Lung (tissue), 12 donors: ENCODE measurements around the gene PCYT1B. TPM values are rescaled to one million over a fixed set of nuclear protein-coding genes. Genes with fewer than 3 reads are reported as not detected.

ENCODE experiments used
- ATAC-seq: fragments of 200-7000 bp; cut with Tn5 transposase; one replicate; pipeline ENCODE4 v1.9.1; 2020; ENCODE audit warnings: moderate number of reproducible peaks; ENCODE audit not compliant: insufficient read depth, low FRiP score
- DNase-seq, 3 donors: peaks; one replicate each; pipeline ENCODE4 v3.0.0-alpha.2; 2013 to 2017
- H3K27ac ChIP-seq, 2 donors: one replicate each; pipeline ENCODE4 v1.5.1; 2013; ENCODE audit warnings: mild to moderate bottlenecking in 2 of 2, moderate library complexity in 2 of 2, control low read depth in 1 of 2, inconsistent platforms in 1 of 2, low read depth in 1 of 2, low read length in 1 of 2
- H3K27me3 ChIP-seq, 3 donors: one replicate each; pipeline ENCODE4 v1.5.1; 2013; ENCODE audit warnings: low read length in 2 of 3; ENCODE audit not compliant: control insufficient read depth in 3 of 3, insufficient read depth in 3 of 3
- H3K36me3 ChIP-seq, 4 donors: one replicate each; pipeline ENCODE4 v1.5.1; 2013; ENCODE audit warnings: low read length in 4 of 4, mild to moderate bottlenecking in 1 of 4, moderate library complexity in 1 of 4; ENCODE audit not compliant: control insufficient read depth in 4 of 4, insufficient read depth in 4 of 4
- H3K4me1 ChIP-seq, 5 donors: one replicate each; pipeline ENCODE4 v1.5.1; 2013; ENCODE audit warnings: low read length in 5 of 5, mild to moderate bottlenecking in 2 of 5, moderate library complexity in 1 of 5; ENCODE audit not compliant: control insufficient read depth in 5 of 5, insufficient read depth in 5 of 5
- H3K4me3 ChIP-seq: one replicate; pipeline ENCODE4 v1.5.1; 2013; ENCODE audit warnings: mild to moderate bottlenecking, control low read depth, moderate library complexity
- H3K9ac ChIP-seq, 2 donors: one replicate each; pipeline ENCODE4 v1.5.1; 2013; ENCODE audit warnings: low read length in 2 of 2, control low read depth in 1 of 2; ENCODE audit not compliant: insufficient read depth in 1 of 2
- H3K9me3 ChIP-seq, 4 donors: one replicate each; pipeline ENCODE4 v1.5.1; 2013; ENCODE audit warnings: low read length in 3 of 4, mild to moderate bottlenecking in 1 of 4, moderate library complexity in 1 of 4; ENCODE audit not compliant: control insufficient read depth in 4 of 4, insufficient read depth in 3 of 4
- WGBS, 2 donors: extraction: QIAGEN DNeasy Blood & Tissue Kit; methylation state at CpG; one replicate each; pipeline ENCODE4 v1.1.7; 2013; 5-methylcytosine and 5-hydroxymethylcytosine counted together
- polyA plus RNA-seq, 2 donors: library from polyadenylated mRNA; stranded (reverse); fragments of 200-250 nt; gene quantifications; one replicate each; pipeline ENCODE4 v1.2.1, GENCODE V29; 2013
- total RNA-seq, 2 donors: library from RNA; depleted of rRNA in 1 of 2; stranded (reverse); fragments of >200 nt in 1 of 2; gene quantifications; one replicate each; pipeline ENCODE4 v1.2.1, GENCODE V29; 2014 to 2021
- TF ChIP-seq, protein P1 (sequence below): IDR thresholded peaks from 2 replicates; pipeline ENCODE4 v1.5.1; 2012; ENCODE audit warnings: mild to moderate bottlenecking; ENCODE audit errors: control extremely low read depth, extremely low read depth
- donor health status: control.
- donor health status: control.
- donor health status: Bipolar disorder and iron deficiency.
- donor health status: healthy.
- donor health status: DM: yes; HTN: yes; CAD: no.

Gene PCYT1B
- total and polyA plus RNA-seq, 4 donors, result 0.35 to 5.0 (median 2.4) TPM

DNA sequence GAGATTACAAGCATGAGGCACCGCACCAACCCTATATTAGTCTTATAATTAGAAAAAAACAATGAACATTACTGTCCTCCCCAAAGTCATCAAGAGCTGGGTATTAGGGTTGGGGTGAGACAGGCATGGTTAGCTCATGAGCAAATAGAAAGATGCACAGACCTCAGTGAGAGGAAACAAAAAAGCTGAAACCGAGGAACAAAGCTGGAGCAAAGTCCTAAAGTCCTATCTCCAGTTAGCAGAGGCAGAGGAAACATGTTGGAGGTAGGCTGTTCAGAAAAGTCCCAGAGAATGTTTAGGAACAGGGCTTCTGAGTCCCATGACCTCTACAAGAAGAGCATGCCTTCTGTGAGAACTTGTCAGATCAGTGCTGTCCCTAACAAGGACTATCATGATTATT lies 4.6 kb upstream of the PCYT1B start:
- H3K27ac ChIP-seq, result no peak overlapping the region
- H3K4me3 ChIP-seq, result no peak overlapping the region
- TF ChIP-seq, protein P1, sequence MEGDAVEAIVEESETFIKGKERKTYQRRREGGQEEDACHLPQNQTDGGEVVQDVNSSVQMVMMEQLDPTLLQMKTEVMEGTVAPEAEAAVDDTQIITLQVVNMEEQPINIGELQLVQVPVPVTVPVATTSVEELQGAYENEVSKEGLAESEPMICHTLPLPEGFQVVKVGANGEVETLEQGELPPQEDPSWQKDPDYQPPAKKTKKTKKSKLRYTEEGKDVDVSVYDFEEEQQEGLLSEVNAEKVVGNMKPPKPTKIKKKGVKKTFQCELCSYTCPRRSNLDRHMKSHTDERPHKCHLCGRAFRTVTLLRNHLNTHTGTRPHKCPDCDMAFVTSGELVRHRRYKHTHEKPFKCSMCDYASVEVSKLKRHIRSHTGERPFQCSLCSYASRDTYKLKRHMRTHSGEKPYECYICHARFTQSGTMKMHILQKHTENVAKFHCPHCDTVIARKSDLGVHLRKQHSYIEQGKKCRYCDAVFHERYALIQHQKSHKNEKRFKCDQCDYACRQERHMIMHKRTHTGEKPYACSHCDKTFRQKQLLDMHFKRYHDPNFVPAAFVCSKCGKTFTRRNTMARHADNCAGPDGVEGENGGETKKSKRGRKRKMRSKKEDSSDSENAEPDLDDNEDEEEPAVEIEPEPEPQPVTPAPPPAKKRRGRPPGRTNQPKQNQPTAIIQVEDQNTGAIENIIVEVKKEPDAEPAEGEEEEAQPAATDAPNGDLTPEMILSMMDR, result no peak
- no peak for ATAC-seq
- H3K4me1 ChIP-seq, result peaks cover 0 to 1% (median 0%) of the 10 kb centered on the region in 5 donors
- peaks cover 0 to 16% (median 4%) of the 10 kb centered on the region in 3 donors for H3K27me3 ChIP-seq
- no peak overlapping the region for H3K9ac ChIP-seq
- no peaks in the 10 kb centered on the region for H3K9me3 ChIP-seq
- no peaks in the 10 kb centered on the region for H3K36me3 ChIP-seq
- WGBS, 2 donors, result 85 to 100% methylated on average over 2 of the region's 2 CpGs
- no peak for DNase-seq

DNA sequence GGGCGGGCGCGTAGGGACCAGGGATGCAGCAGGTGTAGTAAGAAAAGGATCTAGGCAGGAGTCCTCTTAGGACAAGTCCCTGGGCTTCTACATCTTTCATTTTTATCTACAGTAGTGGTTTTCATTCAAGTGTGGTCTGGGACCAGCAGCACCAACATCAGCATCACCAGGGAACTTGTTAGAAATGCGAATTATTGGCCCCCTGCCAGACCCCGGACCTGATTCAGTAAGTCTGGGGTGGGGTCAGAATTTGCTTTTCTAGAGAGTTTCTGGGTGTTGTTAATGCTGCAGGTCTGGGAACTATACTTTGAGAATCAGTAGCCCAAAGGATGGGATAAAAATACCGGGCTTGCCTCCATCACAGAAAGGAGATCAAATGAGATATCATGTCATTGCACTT lies 1.3 kb upstream of the PCYT1B start:
- Histone ChIP-seq H3K4me3 (no peak overlapping the region), H3K27me3 (peaks cover 0 to 29% (median 9%) of the 10 kb centered on the region in 3 donors), H3K36me3 (no peaks in the 10 kb centered on the region), H3K9me3 (no peaks in the 10 kb centered on the region), H3K27ac (no peak overlapping the region), H3K4me1 (peaks cover 0 to 2% (median 0%) of the 10 kb centered on the region in 5 donors), H3K9ac (no peak overlapping the region)
- DNase-seq (no peak), ATAC-seq (no peak)
- WGBS, 2 donors, result 72 to 89% methylated on average over 6 of the region's 6 CpGs
- TF ChIP-seq, protein P1, result no peak

DNA sequence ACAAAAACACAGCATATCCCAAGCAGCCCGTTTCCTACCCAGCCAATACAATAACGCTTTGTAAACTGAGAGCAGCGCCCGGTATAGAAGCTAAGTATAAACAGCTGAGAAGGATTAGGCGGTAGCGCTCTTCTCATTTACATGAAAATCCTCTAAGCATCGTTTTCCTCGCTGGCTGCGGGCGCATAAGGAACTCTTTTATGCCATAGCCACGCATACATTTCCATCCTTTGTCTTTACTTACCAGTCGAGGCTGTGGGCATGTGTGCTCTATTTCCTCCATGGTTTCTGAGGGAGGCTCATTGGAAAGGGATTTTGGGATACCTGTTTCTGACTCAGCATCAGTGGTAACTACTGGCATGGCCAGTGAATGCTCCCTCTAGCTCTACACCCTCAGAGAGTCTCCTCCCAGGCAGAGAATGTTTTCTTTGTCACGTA lies 383 bp downstream of the PCYT1B start:
- ATAC-seq (peak; percentile 31), DNase-seq (peak; percentile 22 to 69 (median 55))
- Histone ChIP-seq H3K27ac (peak overlapping the region in 1 of 2 donors; percentile 20), H3K4me3 (no peak overlapping the region), H3K27me3 (peaks cover 0 to 29% (median 16%) of the 10 kb centered on the region in 3 donors), H3K4me1 (peaks cover 0 to 2% (median 0%) of the 10 kb centered on the region in 5 donors), H3K36me3 (no peaks in the 10 kb centered on the region), H3K9ac (peak overlapping the region; percentile 53 to 57), H3K9me3 (no peaks in the 10 kb centered on the region)
- 1 to 15% methylated on average over 13 of the region's 13 CpGs for WGBS, 2 donors
- TF ChIP-seq, protein P1, result no peak

- Histone ChIP-seq H3K4me3 (no peak overlapping the region), H3K9me3 (no peaks in the 10 kb centered on the region), H3K36me3 (no peaks in the 10 kb centered on the region), H3K27ac (no peak overlapping the region), H3K4me1 (peaks cover 0 to 2% (median 0%) of the 10 kb centered on the region in 5 donors), H3K27me3 (peaks cover 0 to 29% (median 16%) of the 10 kb centered on the region in 3 donors), H3K9ac (peak overlapping the region in 1 of 2 donors; percentile 57)
- DNase-seq (peak in 2 of 3 donors; percentile 17 to 39), ATAC-seq (no peak)
- WGBS, 2 donors, result 2 to 38% methylated on average over 10 of the region's 10 CpGs
- TF ChIP-seq, protein P1, result no peak
Measured at GRCh38 chrX:24646006-24646405, 1.1 kb downstream of the PCYT1B start.
